HG03045 (cell line): Measurements from ENCODE around the gene FAM13C.
"Not testable (repeated sequence)": the region's sequence is repeated elsewhere in the genome, so short reads cannot be mapped to it uniquely, and the experiment has no call there.

Experiments
- ATAC-seq: cut with Tn5 transposase; IDR thresholded peaks from one replicate; pipeline ENCODE4 v1.9.1; 2021; ENCODE audit warnings: mild to moderate bottlenecking, moderate library complexity; ENCODE audit not compliant: unreplicated experiment

The FAM13C gene

DNA sequence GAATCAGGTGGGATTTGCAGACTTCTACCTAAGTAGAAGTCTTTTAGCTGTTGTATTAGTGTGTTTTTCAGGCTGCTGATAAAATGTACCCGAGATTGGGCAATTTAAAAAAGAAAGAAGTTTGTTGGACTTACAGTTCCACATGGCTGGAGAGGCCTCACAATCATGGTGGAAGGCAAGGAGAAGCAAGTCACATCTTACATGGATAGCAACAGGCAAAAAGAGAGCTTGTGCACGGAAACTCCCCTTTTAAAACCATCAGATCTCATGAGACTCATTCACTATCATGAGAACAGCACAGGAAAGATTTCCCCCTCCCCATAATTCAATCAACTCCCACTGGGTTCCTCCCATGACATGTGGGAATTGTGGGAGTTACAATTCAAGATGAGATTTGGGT lies 123.2 kb downstream of the FAM13C start:
- not testable (repeated sequence) for ATAC-seq

DNA sequence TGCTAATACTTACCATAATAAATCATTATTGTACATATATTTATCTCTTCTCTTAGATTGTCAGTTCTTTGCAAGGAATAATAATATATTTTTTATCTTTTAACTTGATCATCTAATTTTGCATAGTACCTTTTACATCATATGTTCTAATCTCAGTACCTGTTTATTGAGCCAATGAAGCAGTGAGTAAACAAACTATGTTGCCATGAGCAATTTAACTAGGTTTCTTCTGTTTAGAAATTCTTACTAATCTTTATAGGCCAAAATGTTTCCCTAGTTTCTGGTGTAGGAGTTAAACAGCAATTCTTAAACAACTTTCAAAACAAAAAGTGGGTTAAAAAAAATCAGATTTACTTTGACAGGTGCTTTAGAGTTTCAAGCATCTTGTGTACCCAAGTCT lies 124.6 kb downstream of the FAM13C start:
- no peak for ATAC-seq

DNA sequence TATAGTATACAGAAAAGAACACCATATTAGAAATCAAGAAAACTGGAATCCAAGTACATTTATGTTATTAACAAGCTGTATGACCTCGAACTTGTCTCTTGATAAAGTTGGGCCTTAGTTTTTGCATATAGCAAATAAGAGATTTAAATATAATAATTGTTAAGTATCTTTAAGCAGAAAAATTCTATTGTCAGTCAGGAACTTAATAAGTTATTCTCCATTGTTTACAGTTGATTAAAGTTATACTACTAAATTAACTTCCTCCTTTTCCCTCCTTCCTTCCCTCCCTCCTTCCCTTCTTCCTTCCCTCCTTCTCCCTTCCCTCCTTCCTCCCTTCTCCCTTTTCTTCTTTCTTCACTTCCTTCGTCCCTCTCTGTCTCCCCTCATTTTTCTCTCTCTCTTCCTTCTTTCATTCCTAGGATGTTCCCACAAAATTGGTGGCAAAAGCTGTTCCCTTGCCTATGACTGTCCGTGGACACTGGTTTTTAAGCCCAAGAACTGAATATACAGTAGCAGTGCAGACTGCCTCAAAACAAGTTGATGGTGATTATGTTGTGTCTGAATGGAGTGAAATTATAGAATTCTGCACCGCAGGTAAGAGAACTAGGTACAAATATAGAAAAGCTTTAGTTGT lies 126.2 kb downstream of the FAM13C start:
- ATAC-seq: no peak

DNA sequence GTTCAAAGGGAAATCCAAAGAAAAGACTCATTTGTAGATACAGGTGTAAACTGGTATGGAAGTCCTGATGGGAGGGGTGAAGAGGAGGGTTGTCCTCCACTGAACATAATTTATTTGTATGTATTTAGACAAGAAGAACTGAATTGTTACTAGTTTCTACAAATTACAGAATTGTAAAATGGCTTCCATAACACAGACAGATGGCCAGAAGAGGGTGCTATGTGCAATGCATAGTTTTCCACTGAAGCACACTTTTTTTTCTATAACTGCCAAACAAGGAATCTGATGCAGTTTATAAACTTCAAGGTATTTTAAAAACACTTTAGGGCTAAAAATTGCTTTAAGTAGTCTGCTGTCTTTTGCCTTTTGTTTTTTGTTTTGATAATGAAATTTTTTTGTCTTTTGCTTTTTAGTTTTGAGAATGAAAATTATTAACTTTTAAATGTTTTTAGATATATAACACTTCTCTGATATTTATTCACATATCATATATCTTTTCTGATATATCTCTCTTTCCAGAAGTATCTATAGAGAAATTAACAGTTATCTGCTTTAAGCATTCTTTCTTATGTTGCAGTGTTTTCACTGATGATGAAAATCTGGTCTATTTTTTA lies 127.4 kb downstream of the FAM13C start:
- no peak for ATAC-seq

DNA sequence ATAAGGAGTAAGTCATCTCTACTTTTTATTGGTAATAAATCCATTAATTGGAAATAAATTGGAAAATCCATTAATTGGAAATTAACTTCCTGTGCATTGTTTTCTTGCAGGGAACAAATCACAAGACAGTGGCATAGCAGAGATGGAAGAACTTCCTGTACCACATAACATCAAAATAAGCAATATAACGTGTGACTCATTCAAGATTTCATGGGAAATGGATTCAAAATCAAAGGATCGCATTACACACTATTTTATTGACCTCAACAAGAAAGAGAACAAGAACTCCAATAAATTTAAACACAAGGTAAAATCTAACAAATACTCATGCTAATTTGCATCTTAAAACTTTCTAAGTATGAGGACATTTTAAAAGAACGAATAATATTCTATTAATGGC lies 128.2 kb downstream of the FAM13C start:
- ATAC-seq: no peak

DNA sequence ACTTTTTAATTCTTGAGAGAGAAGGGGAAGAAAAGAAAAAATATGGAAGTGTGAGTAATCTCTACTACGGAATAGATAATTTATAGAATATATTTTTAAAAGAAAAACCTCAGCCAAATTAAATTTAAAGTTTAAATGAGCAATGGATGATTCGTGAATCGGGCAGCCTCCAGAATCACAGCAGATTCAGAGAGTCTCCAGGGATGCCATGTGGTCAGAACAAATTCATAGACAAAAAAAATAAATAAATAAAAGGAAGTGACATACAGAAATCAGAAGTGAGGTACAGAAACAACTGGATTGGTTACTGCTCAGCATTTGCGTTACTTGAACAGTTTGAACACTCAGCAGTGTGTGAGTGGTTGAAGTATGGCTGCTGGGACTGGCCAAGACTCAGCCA lies 132.9 kb downstream of the FAM13C start:
- no peak for ATAC-seq

DNA sequence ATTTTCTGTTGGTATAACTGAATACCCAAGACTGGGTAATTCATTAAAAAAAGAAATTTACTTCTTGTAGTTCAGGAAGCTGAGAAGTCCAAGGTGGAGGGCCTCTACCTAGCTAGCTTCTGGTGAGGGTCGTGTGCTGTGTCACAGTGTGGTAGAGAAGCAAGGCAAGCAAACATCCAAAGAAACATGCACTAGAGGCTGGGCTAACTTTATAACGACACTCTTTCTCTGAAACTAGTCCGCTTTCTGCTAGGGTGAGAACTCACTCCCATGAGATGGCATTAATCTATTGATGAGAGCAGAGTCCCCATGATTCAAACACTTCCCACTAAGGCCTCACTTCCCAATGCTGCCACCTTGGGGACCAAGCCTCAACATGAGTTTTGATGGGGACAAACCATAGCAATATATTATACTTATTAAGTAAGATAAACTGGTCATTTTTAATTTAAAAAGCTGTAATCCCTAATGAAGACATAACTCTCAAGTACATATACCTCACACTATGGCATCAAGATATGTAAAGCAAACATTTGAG lies 135.1 kb downstream of the FAM13C start:
- ATAC-seq: no peak

DNA sequence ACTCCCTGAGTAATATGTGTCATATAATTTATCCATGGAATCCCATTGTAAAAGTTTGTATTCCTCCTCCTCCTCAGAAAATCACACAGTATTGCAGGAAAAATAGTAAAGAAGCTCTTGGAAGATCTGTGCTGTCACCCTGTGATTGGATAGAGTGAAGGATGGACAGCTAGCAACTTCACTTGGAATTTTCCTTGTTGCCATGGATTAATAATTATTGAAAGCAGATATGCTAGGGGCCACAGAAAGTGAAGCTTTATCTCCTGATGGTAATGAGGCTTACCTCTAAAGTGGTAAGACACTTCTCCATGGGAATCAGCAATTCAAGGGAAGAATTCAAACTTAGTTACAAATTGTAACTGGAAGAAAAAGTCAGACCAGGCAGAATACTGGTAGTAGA lies 137.1 kb downstream of the FAM13C start:
- no peak for ATAC-seq

DNA sequence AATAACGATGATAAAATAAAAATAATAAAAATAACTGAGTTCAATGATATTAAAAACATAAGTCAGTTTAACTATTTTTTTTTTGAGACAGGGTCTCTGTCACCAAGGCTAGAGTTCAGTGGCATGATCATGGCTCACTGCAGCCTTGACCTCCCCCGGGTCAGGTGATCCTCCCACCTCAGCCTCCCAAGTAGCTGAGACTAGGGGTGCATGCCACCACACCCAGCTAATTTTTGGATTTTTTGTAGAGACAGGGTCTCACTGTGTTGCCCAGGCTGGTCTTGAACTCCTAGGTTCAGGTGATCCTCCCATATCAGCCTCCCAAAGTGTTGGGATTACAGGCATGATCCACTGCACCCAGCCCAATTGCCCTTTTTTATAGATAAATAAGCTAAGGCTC lies 138.8 kb downstream of the FAM13C start:
- not testable (repeated sequence) for ATAC-seq

DNA sequence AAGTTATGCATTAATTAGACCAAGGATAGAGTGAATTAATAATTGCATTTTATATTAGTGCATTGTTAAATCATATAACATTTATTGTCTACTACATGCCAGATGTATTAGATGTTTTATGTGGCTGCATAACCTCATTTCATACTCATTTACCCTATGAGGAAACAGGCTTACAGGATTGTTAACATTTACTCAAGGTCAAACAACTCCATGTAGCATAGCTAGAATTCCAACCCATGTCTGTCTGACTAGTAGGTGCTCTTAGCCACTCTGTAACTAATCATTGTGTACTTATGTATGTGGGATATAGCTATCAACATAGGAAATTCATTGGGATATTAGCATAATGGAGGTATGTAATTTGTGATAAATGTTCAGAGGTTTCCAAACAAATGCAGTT lies 139.6 kb downstream of the FAM13C start:
- ATAC-seq: no peak

DNA sequence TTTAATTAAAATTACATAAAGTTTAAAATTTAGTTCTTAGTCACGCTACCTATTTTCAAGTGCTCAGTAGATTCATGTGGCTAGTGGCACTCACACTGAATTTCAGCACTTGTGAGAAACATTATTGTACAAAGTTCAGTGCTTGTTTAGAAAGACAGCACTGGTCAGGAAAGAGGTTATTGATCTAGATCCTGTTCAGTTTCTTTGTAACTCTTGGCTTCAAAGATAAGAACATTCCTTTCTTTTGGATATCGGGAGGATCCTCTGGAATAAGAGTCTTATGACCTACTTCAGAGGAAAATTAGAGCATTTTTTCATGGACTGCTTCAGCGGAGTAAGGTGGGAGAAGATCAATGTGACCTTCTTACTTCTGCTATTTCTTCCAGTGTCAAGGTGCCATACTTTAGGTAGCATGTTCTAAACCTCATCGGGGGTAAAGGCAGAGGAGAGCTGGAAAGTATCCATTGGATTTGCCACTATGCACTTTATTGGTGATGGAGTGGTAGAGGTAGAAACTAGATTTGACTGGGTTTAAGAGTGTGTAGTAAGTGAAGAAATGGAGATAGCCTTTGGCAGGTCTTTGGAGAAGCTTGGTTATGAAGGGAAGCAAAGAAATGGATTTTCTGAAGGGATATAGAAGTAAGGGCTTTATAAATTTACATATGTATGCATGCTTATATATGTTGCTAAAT lies 146.0 kb downstream of the FAM13C start:
- ATAC-seq: no peak

DNA sequence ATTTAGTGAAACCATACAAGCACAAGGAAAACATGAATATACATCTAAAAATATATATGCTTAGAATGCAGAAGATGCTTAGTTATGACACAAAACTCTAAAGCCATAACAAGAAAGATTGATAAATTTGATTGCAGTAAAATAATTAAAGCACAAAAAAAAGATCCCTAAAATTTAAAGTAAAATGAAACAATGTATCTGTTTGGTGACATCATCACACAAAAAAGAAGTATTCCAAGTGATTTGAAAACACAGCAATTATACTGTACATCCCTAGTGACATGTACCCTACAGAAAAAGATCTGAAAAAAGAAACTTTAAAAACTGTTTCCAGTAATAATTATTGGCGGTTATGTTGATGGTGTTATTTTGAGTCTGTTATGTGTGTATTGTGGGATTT lies 148.2 kb downstream of the FAM13C start:
- ATAC-seq: no peak

DNA sequence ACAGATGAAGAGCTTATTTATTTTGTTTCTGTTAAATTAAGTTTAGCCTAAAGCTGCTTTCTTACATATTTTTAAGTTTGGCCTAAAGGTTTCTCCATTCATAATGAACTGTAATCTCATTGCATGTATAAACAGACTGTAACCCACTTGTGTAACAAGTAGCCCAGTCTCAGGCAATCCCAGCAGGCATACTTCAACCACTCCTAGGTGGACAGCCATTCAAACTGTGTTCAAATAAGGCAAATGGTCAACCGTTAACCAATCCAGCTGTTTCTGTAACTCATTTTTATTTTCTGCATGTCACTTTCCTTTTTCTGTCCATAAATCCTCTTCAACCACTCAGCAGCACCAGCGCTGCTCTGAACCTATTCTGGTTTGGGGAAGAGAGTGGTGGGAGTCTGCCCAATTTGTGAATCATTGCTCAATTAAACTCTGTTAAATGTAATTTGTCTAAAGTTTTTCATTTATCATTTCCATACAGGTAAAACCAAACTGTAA lies 150.0 kb downstream of the FAM13C start:
- ATAC-seq: no peak

DNA sequence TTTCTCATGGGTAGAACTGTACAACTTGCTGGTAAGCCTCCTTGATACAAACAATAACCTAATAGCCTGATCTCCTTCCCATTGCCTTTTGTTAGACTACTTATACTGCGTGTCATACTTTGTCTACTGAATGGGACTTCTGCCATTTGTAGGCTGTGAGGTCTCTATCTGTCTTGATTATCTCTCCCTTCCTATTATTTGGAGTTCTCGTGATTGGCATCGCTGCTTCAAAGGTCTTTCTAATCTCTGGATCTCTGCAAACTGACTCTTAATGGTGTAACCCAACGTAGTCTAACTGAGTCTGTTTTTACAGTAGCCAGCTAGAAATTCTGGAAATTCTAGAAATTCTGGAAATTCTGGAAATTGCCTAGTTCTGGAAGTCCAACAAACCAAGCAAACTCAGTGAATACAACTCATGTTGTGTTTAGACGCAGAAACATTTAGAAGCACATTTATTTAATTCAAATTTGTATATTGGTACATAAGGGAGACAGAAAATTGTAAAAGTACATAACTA lies 156.1 kb downstream of the FAM13C start:
- no peak for ATAC-seq
